ENCODE measurements around the gene CDH4. TPM values are rescaled to one million over a fixed set of nuclear protein-coding genes. Genes with fewer than 3 reads are reported as not detected.

Gene CDH4
- total RNA-seq, 1 experiment from 2014 or later = 0.13 TPM

- Histone ChIP-seq H3K4me3 (no peak overlapping the region), H3K36me3 (no peaks in the 10 kb centered on the region), H3K27ac (no peak overlapping the region), H3K9me3 (replicated peaks) (no peaks in the 10 kb centered on the region; the same call in 1 of the 2 replicates), H3K27me3 (replicated peaks) (peaks cover 22% of the 10 kb centered on the region), H3K4me1 (replicated peaks) (peaks cover 13% of the 10 kb centered on the region)
- no peak for DNase-seq (ENCODE audit: low read depth in 1 of 2, low spot score in 2 of 2)
These were observed 283.9 kb downstream of the CDH4 start for GRCh38 chr20:61535956-61536355.

GRCh38 chr20:61536671-61537070 is 284.6 kb downstream of the CDH4 start:
- H3K27ac ChIP-seq = no peak overlapping the region
- H3K4me1 ChIP-seq (replicated peaks) = peaks cover 11% of the 10 kb centered on the region
- DNase-seq (ENCODE audit: low read depth in 1 of 2, low spot score in 2 of 2) = no peak
- H3K36me3 ChIP-seq = no peaks in the 10 kb centered on the region
- H3K9me3 ChIP-seq (replicated peaks) = no peaks in the 10 kb centered on the region
- H3K4me3 ChIP-seq = no peak overlapping the region
- H3K27me3 ChIP-seq (replicated peaks) = peaks cover 22% of the 10 kb centered on the region

- Histone ChIP-seq H3K27ac (no peak overlapping the region), H3K27me3 (replicated peaks) (peaks cover 24% of the 10 kb centered on the region)
- DNase-seq (ENCODE audit: low read depth in 1 of 2, low spot score in 2 of 2) = no peak
These were observed 285.4 kb downstream of the CDH4 start for GRCh38 chr20:61537239-61538182.

DNA sequence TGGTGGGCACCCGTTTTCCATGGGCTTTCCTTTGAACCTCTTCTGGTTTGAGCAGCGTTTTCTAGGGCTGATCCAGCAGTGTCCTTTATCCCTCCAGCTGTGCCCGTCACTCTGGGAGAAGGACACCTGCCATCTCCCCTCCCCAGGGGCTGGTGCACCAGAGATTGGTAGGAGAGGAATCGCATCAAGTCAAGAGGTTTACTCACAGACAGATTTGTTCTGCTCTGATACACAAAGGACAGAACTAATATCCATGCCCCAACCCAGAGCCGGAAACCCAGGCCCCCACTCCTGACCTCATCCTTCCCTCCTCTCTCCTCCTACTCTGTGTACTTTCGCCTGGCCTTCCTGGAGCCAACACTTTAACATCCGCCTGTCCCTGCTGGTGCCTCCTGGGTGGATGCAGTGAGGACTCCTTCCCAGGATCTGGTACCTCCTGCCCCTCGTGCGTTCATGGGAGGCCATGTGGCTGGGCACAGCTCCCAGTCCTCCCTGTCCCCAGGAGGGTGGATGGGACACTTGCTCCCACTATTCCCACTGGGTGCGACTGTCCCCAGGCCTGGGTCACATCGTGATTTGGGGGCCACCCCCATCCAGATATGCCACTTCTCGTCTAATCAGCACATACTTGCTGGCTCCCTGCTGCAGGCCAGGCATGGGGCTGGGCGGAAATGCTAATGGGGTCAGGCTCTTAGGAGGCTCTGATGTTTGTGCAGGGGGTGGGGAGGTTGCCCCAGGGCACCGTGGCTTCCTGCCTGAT is 286.3 kb downstream of the CDH4 start:
- DNase-seq (ENCODE audit: low read depth in 1 of 2, low spot score in 2 of 2) = no peak
- Histone ChIP-seq H3K36me3 (no peaks in the 10 kb centered on the region), H3K9me3 (replicated peaks) (no peaks in the 10 kb centered on the region), H3K27ac (no peak overlapping the region), H3K27me3 (replicated peaks) (peaks cover 29% of the 10 kb centered on the region), H3K4me1 (replicated peaks) (no peaks in the 10 kb centered on the region), H3K4me3 (no peak overlapping the region)

More at GRCh38 chr20:61537239-61538182, 285.4 kb downstream of the CDH4 start:
- Histone ChIP-seq H3K4me3 (no peak overlapping the region), H3K36me3 (no peaks in the 10 kb centered on the region), H3K4me1 (replicated peaks) (peaks cover 3% of the 10 kb centered on the region), H3K9me3 (replicated peaks) (no peaks in the 10 kb centered on the region)

DNA sequence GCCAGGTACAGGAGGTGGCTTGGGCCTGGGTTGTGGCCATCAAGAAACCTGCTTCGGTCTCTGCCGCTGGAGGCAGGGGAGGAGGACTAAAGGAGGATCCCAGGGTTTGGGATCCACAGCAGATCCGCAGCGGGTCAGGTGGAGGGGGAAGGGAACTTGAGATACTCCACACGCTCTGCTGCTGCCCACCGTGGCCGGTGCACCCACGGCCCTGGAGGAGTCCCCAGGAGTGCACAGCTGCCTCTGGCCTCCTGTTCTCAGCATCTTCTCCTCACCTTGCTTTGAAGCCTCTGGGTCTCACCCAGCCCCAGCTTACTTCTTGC is 286.8 kb downstream of the CDH4 start:
- no peaks in the 10 kb centered on the region for H3K4me1 ChIP-seq (replicated peaks)
- H3K9me3 ChIP-seq (replicated peaks) = no peaks in the 10 kb centered on the region
- H3K27me3 ChIP-seq (replicated peaks) = peaks cover 31% of the 10 kb centered on the region
- no peak overlapping the region for H3K4me3 ChIP-seq
- DNase-seq (ENCODE audit: low read depth in 1 of 2, low spot score in 2 of 2) = no peak
- H3K36me3 ChIP-seq = no peaks in the 10 kb centered on the region
- H3K27ac ChIP-seq = no peak overlapping the region

- Histone ChIP-seq H3K9me3 (replicated peaks) (no peaks in the 10 kb centered on the region), H3K4me1 (replicated peaks) (no peaks in the 10 kb centered on the region), H3K27me3 (replicated peaks) (peaks cover 39% of the 10 kb centered on the region), H3K36me3 (no peaks in the 10 kb centered on the region), H3K4me3 (no peak overlapping the region), H3K27ac (no peak overlapping the region)
- no peak for DNase-seq (ENCODE audit: low read depth in 1 of 2, low spot score in 2 of 2)
These were observed 287.8 kb downstream of the CDH4 start for GRCh38 chr20:61539706-61540360.

DNA sequence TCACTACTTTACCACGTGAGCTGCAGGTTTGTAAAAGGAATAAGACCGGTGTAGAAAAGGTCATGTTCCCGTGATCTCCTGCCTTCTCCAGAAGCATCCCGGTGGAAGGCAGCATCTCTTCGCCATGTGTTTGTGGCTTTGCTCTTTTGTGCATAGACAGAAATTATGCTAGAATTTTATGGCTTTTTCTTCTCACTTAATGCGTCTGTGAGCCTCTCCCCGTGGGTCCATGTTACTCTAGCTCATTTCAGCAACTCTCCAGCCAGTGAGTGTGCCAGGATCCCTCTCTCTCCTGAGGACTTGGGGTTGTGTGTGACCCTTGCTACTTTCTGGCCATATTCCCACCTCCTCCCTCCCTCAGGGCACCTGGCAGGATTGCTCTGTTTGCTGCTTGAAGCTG is 289.5 kb downstream of the CDH4 start:
- Histone ChIP-seq H3K4me1 (replicated peaks) (no peaks in the 10 kb centered on the region), H3K4me3 (no peak overlapping the region)
- DNase-seq (ENCODE audit: low read depth in 1 of 2, low spot score in 2 of 2) = no peak

DNA sequence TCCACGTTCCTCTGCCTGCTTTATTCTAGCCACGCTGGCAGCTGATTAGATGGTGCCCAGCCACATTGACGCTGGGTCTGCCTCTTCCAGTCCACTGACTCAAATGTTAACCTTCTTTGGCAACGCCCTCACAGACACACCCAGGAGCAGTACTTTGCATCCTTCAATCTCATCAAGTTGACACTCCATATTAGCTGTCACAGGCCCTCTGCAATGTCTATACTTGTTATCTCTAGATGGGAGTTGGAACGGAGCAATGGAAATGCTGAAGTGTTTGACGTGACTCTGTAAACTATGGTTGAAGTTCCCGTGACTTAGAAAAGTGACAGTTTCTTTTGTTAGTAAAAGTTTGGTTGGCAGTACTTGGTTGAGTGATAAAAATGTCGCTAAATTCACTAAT is 291.0 kb downstream of the CDH4 start:
- Histone ChIP-seq H3K9me3 (replicated peaks) (no peaks in the 10 kb centered on the region), H3K36me3 (no peaks in the 10 kb centered on the region), H3K27me3 (replicated peaks) (peaks cover 28% of the 10 kb centered on the region), H3K4me1 (replicated peaks) (no peaks in the 10 kb centered on the region), H3K4me3 (no peak overlapping the region), H3K27ac (no peak overlapping the region)
- DNase-seq (ENCODE audit: low read depth in 1 of 2, low spot score in 2 of 2) = no peak

More for the DNA sequence above, 289.5 kb downstream of the CDH4 start:
- Histone ChIP-seq H3K27ac (no peak overlapping the region), H3K36me3 (no peaks in the 10 kb centered on the region), H3K9me3 (replicated peaks) (no peaks in the 10 kb centered on the region), H3K27me3 (replicated peaks) (peaks cover 38% of the 10 kb centered on the region)

- Histone ChIP-seq H3K27ac (no peak overlapping the region), H3K4me3 (no peak overlapping the region), H3K27me3 (replicated peaks) (peaks cover 34% of the 10 kb centered on the region), H3K36me3 (no peaks in the 10 kb centered on the region), H3K9me3 (replicated peaks) (no peaks in the 10 kb centered on the region), H3K4me1 (replicated peaks) (no peaks in the 10 kb centered on the region)
- DNase-seq (ENCODE audit: low read depth in 1 of 2, low spot score in 2 of 2) = no peak
These were observed 292.1 kb downstream of the CDH4 start for GRCh38 chr20:61543931-61544745.

DNA sequence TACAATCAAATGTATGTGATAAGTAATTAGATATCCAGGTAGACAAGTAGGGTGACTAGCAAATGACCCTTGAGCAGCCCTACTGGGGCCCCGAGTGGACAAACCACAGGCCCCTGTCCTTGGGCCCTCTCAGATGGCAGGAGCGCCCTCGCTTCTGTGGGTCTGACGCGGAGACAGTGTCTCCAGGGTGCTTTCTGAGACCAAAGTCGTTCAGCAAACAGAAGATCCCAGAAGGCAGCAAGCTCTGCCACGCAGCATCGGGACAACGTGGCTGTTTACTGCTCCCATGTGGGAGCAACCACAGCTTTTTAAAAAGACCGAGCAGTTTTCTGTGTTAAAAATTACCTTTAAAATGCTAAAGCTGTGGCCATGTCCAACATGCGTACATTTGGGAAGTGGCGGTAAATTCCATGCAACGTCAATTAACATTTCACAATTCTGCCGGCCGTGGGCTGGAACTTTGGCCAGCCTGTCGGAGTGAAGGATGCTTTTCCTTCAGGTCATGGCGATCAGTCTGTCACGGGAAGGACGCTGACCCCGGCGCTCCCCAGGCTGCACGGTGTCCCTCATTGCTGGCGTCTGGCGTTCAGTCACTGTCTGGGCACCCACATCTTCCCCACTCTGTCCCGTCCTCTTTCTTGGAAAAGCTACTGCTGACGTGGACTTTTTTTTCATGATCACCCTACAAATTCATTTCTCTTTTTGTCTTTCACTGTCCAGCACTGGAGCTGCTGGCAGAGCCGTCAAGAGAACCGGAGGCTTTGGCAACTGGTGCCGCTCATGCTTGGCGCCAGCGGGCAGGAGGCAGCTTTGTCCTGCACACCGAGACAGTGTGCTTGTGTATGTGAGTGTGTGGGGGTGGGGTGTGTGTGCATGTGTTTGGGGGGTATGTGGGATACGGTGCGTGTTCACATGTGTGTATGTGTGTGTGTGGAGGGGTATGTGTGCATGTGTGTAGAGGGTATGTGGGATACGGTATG is 293.1 kb downstream of the CDH4 start:
- Histone ChIP-seq H3K4me1 (replicated peaks) (no peaks in the 10 kb centered on the region), H3K36me3 (no peaks in the 10 kb centered on the region), H3K9me3 (replicated peaks) (no peaks in the 10 kb centered on the region), H3K27ac (no peak overlapping the region), H3K4me3 (no peak overlapping the region), H3K27me3 (replicated peaks) (peaks cover 34% of the 10 kb centered on the region)
- DNase-seq (ENCODE audit: low read depth in 1 of 2, low spot score in 2 of 2) = no peak

DNA sequence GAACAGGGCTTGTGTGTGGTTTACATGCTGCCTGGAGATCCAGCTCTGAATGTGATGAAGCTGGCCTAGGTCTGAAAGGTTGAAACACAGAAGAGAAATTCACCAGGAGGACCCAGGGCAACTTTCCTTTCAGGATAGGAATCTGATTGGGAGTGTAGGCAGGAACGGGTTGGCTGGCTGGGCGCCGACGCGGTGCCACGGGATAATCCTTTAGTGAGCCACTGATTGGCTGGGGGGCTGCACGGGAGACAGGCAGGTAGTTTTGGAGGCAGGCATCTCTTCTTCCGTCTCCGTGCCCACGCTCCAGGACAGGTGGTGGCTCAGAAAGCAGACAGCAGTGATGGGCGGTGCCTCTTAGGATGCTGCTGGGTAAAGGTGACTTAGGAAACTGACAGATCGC is 294.6 kb downstream of the CDH4 start:
- Histone ChIP-seq H3K27me3 (replicated peaks) (peaks cover 34% of the 10 kb centered on the region), H3K27ac (no peak overlapping the region), H3K9me3 (replicated peaks) (no peaks in the 10 kb centered on the region), H3K4me3 (no peak overlapping the region), H3K36me3 (no peaks in the 10 kb centered on the region), H3K4me1 (replicated peaks) (no peaks in the 10 kb centered on the region)
- DNase-seq (ENCODE audit: low read depth in 1 of 2, low spot score in 2 of 2) = no peak

DNA sequence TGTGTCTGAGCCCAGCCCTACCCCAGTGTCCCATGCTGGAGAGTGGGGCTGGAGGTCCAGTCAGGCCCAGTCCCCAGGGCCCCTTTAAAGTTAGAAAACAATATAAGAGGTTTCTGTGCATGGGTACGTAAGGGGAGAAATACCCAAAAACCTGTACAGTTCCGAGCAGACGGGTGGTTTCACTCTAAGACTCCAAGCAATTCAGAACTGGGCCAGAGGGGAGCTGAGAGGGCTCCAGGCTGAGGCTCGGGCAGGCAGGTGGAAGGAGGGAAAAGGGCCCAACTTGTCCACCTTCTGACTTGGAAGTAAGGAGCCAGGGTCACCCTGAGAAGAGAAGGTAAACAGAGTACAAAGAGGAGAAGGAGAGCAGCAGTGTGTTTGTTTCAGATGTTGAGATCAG is 296.0 kb downstream of the CDH4 start:
- Histone ChIP-seq H3K36me3 (no peaks in the 10 kb centered on the region), H3K27me3 (replicated peaks) (peaks cover 26% of the 10 kb centered on the region), H3K27ac (no peak overlapping the region), H3K9me3 (replicated peaks) (no peaks in the 10 kb centered on the region), H3K4me3 (no peak overlapping the region), H3K4me1 (replicated peaks) (no peaks in the 10 kb centered on the region)
- no peak for DNase-seq (ENCODE audit: low read depth in 1 of 2, low spot score in 2 of 2)
